Activated CD4-positive, alpha-beta T cell treated with anti-CD3 and anti-CD28 coated beads for 24 hours (primary cell): ENCODE data around the gene DEGS1.
"Not testable (repeated sequence)": the region's sequence is repeated elsewhere in the genome, so short reads cannot be mapped to it uniquely, and the experiment has no call there.

ENCODE experiments used
- DNase-seq, 2 donors: peaks; one replicate each; pipeline ENCODE4 v3.0.0-alpha.2; 2020; ENCODE audit warnings: low read depth in 2 of 2

Gene DEGS1

DNA sequence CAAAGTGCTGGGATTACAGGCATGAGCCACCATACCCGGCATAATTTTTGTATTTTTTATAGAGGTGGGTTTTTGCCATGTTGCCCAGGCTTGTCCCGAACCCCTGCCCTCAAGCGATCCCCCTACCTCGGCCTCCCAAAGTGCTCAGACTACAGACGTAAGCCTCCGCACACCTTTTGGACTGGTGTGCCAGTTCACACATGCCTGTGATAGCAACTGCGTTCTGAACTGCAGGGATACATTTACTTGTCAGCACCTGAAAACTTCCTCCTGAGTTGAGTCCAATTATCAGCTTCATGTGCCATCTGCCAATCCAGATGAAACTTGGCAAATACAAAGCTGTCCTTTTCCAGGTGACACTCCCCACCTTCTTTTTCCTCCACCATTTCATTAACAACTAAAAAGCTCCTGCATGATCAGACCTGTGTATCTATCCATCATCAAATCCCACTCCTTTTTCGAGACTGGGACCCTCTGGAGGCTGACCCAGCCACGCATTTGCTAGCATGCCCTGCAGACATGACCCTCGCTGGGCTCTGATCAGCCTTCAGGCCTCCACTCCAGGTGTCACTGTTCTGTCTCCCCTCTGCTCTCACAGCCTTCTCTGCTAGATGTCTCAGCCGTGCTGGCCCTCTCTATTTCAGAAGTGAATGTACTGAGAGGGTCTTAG, 2.1 kb upstream of the DEGS1 start:
- DNase-seq: no peak

DNA sequence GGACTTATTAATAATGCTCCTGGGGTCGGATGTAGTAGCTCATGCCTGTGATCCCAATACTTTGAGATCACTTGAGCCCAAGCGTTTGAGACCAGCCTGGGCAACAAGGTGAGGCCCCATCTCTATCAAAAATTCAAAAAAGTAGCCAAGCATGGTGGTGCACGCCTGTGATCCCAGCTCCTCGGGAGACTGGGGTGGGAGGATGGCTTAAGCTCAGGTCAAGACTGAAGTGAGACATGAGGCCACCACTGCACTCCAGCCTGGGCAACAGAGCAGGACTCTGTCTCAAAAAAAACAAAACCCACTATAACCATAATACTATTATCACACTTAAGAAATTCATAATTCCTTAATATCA, 1.6 kb upstream of the DEGS1 start:
- DNase-seq: no peak

GRCh38 chr1:224182057-224182865, 779 bp upstream of the DEGS1 start:
- DNase-seq: peak; percentile 30 to 31

DNA sequence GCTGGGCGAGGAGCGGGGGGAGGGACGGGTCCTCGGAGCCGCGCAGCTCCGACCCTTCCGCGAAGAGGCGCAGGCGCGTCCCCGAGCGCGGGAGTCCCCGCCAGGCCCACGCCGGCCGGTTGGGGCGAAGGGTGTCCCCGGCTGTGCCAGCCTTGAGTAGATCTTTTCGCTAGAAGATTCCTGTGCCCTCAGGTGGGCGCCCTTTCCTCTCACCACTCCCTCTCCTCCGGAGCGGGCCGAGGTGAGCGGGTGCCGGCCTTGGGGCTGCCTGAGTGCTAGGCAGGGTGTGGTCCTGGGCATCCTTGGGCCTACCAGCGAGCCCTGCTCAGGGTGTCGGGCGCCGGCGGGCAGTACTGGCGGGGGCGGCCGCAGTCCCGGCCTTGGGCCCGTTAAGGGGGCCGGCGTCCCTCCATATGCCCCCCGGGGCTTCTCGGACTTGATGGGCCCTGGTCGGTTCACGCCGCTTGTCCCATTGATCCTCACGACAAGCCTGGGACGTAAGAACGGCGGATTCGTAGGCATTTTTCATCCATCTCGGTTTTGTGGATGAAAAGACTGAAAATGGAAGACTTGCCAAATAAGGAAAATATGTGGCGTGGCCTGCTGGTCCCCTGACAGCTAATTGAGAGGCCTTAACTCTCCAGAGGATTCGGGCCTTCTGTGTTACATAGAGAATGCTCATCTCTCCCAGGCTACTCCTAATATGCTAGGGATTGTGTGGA, 712 bp downstream of the DEGS1 start:
- peak; percentile 27 to 50 for DNase-seq

DNA sequence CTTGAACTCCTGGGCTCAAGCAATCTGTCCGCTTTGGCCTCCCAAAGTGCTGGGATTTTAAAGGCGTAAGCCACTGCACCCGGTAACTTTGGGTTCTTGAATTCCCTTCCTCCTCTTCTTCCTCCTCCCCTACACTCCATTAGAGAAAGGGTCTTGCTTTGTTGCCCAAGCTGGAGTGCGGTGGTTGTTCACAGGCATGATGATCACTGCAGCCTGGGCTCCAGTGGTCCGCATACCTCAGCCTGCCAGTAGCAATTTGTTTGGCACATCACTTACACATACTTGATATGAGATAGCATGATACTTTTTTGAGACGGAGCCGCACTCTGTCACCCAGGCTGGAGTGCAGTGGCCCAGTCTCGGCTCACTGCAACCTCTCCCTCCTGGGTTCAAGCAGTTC, 2.2 kb downstream of the DEGS1 start:
- DNase-seq: no peak

DNA sequence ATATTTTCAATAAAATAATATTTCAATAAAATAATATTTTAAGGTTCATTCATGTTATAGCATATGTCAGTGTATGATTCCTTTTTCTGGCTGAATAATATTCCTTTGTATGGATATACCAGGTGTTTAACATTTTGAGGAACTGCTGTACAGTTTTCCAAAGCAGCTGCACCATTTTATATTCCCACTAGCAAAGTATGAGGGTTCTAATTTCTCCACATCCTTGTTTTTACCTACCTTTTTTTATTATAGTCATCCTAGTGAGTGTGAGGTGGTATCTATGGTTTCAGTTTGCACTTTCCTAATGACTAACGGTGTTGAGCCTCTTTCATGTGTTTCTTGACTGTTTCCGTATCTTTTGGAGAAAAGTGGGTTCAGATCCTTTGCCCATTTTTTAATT, 5.2 kb downstream of the DEGS1 start:
- no peak for DNase-seq

DNA sequence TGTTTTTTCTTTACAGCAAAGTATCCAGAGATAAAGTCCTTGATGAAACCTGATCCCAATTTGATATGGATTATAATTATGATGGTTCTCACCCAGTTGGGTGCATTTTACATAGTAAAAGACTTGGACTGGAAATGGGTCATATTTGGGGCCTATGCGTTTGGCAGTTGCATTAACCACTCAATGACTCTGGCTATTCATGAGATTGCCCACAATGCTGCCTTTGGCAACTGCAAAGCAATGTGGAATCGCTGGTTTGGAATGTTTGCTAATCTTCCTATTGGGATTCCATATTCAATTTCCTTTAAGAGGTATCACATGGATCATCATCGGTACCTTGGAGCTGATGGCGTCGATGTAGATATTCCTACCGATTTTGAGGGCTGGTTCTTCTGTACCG, 6.5 kb downstream of the DEGS1 start:
- DNase-seq: no peak

GRCh38 chr1:224192082-224192788, 9.2 kb downstream of the DEGS1 start:
- no peak for DNase-seq

DNA sequence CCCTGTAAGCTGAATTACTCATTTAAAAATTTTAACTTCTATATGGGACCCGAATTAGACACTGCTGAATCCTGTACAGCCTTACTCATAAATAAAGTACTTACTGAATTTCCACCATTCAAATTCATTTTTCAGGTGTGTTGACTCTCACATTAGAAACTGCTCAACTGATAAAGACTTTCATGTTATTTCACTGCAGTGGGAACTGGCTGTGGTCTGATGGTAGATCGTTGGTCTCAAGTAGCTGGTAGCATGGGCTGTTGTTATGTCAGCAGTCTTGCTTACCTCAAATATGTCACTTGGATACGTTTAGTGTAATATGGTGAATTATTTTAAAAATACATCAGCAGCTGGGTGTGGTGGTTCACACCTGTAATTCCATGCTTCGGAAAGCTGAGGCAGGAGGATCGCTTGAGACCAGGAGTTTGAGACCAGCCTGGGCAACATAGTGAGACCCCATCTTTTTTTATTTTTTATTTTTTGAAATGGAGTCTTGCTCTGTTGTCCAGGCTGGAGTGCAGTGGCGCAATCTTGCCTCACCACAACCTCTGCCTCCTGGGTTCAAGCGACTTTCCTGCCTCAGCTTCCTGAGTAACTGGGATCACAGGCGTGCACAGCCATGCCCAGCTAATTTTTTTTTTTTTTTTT, 10.4 kb downstream of the DEGS1 start:
- no peak for DNase-seq

DNA sequence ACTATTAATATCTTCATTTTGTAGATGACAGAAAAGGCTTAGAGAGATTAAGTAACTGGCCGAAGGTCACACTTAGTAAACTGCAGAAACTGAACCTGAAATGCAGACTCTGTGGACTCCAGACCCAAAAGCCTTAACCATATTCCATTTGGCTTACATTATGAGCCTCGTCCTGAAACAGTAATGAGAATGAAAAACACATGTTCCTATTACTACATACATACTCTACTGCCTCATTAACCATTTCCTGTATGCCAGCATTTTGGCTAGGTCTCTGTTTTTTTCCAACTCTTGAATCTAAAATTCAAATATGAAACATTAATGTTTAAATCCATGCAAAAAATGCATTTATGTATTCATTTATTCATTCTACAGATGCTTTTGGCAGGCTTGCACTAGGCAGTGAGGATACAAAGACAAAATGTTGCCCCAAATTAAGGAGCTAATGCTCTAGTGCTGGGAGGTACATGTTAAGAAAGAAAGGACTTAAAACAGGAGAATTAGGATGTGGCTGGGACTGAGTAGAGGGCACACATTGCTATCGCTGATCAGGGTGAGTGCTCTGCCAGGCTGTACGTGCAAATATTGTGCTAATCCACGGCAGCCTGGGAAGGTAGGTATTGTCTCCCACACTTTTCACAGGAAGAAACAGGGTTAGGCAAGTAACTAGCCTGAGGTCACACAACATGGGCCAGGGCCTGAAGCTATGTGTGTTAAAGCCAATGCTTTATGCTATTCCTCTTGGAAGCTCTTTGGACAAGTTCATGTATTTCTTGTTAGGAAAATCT, 14.0 kb downstream of the DEGS1 start:
- DNase-seq: no peak

- DNase-seq: no peak
Observed at GRCh38 chr1:224198572-224198971, 15.5 kb downstream of the DEGS1 start.

- no peak for DNase-seq
Observed at GRCh38 chr1:224199679-224200078, 16.6 kb downstream of the DEGS1 start.

DNA sequence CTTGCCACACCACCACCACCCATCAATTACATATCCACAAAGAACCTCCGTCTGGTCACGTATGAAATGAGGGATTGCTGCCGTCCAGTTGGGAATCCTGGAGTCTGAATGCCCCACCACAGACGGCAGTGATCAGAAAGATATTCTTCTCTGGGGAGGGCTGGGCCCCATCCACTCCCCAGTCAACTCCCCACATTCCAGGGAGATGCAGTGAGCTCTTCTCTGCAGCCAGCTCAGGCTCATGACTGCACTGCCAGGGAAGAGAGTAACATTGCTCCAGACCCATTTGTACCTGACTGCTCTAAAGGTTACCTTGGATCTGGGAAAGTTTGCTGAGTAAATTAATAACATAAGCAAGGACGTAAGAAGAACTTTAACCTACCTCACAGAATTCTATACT, 18.3 kb downstream of the DEGS1 start:
- DNase-seq: no peak

- DNase-seq: no peak
Observed at GRCh38 chr1:224201853-224202252, 18.8 kb downstream of the DEGS1 start.

DNA sequence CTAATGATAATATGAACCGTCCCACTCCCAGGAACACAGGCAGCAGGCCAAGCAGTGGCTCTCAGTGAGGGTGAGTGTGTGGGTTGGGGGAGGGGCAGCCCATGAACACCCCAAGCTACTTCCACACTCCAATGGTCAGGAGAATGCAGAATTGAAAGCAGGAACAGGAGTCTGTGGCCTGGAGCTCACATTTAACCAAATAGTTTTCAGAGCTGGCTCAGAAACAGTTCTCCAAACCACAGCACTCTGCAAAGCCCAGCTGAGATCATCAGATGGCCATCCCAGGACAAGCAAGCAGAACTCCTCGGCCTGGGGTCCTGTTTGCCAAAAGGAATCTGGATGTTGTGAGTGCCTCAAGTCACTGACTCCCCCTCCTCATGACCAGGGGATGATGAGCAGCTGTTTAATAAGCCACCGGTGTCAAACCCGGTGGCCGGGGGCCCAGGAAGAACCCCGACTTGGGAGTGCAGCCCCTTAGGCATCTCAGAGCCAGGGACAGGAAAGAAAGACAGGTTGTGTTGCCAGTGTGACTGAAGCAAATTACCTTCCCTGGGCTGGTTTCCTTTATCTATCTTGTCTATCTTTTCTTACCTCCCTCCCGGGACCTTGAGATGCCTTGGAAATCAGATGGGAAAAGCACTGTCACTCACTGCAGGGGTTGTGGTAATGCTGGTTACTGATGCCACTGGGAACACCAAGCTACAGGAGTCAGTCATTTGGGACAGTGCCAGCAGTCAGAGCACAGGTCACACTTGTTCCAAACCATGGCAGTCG, 20.4 kb downstream of the DEGS1 start:
- DNase-seq: no peak

DNA sequence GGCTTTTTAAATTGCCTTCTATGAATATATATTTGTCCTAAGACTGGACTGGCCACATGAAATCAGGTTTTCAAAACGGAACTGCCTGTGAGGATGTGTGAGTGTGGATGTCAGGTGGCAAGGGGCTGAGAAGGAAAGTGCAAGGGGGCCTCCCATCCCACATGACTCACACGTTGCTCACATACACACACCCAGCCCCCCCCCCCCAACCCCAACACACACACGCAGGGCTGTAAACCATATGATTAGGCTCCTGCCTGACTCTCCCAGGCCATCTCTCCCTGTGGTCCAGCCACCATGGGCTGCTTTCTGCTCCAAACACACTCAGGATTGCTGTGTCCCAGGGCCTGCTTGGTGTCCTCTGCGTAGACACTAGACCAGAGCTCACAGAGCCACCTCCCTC, 22.4 kb downstream of the DEGS1 start:
- DNase-seq: peak; percentile 7 to 25

DNA sequence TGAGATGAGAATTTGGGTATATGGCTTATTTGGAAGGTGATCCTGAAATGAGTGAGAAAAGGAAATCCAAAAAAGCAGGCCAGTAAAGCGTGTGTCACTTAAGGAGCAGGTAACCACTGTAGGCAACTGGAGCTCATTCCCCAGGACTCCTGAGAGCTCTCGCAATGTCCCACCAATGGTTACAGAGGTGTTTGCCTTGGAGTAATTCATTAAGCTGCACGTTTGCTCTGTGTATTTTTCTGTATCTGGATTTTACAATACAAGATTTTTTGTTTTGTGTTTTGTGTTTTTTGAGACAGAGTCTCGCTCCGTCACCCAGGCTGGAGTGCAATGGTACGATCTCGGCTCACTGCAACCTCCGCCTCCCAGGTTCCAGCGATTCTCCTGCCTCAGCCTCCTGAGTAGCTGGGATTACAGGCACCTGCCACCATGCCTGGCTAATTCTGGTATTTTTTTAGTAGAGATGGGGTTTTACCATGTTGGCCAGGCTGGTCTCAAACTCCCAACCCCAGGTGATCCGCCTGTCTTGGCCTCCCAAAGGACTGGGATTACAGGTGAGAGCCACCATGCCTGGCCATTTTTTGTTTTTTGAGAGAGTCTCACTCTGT, 23.0 kb downstream of the DEGS1 start:
- DNase-seq: not testable (repeated sequence)

DNA sequence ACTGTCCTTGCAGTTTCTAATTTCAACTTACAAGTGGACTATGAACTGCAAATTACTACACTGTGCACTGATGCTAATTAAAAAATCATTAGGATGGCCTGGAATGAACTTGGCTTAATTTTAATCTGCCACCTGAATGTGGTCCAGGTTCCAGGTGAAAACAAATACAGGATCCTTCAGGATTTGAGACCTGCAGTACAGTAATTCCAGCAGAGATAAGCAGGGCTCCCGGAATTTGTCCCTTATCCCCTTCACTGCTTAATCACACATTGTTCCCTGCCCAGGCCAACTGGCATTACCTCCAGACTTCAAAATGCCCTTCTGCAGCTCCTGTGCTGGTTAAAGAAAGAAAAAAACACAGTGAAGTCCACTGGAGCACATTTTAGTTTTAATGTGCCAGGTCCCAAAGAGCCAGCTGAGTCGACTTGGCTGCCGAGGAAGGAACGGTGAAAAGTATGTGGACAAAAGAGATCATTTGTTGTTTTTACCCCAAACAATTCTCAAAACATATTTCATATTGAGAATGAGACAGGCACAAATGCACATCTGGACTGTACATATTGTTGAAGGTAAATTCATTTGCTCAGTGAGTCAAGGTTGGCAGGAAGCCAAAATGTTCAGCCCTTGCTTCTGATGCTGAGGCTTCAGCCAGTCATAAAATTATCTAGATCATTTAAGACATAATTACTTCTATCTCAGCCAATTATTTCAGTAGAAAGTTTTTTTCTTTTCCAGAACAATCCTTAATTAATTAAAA, 28.3 kb downstream of the DEGS1 start:
- no peak for DNase-seq

- no peak for DNase-seq
Observed at GRCh38 chr1:224212618-224213061, 29.6 kb downstream of the DEGS1 start.
